HUDEP-2 (cell line): Measurements from ENCODE around the gene METTL16.
"Not testable (repeated sequence)": the region's sequence is repeated elsewhere in the genome, so short reads cannot be mapped to it uniquely, and the experiment has no call there.

Experiments
- DNase-seq, 76 experiments: peaks; one replicate each; lab custom pipeline; 2025; ENCODE audit not compliant: unreplicated experiment in 76 of 76; lab: John Stamatoyannopoulos, UW

The METTL16 gene

GRCh38 chr17:2511462-2512369 lies at the start of gene METTL16:
TSS of gene METTL16 (minus strand) at chr17:2511888. CDS start at chr17:2502331, 9,557 bp downstream.
- peak; percentile 66 to 99 (median 95) for DNase-seq

- DNase-seq, result no peak
Observed at GRCh38 chr17:2560658-2561057, 49.0 kb upstream of the METTL16 start.

GRCh38 chr17:2551928-2552327 lies 40.2 kb upstream of the METTL16 start:
- no peak for DNase-seq

GRCh38 chr17:2551493-2551892 lies 39.8 kb upstream of the METTL16 start:
- DNase-seq, result no peak

- no peak for DNase-seq
Observed at GRCh38 chr17:2549392-2550211, 37.9 kb upstream of the METTL16 start.

GRCh38 chr17:2548026-2548425 lies 36.3 kb upstream of the METTL16 start:
- not testable (repeated sequence) for DNase-seq

GRCh38 chr17:2547176-2547575 lies 35.5 kb upstream of the METTL16 start:
- DNase-seq, result peak in 2 of 76 experiments; percentile 4 to 9

GRCh38 chr17:2545393-2545792 lies 33.7 kb upstream of the METTL16 start:
- DNase-seq, result no peak

GRCh38 chr17:2542456-2542855 lies 30.8 kb upstream of the METTL16 start:
- no peak for DNase-seq

GRCh38 chr17:2542056-2542455 lies 30.4 kb upstream of the METTL16 start:
- no peak for DNase-seq

GRCh38 chr17:2537579-2537978 lies 25.9 kb upstream of the METTL16 start:
- DNase-seq, result peak in 7 of 76 experiments; percentile 1 to 48 (median 24)

GRCh38 chr17:2532146-2532720 lies 20.5 kb upstream of the METTL16 start:
- no peak for DNase-seq

- peak in 1 of 76 experiments; percentile 7 for DNase-seq
Observed at GRCh38 chr17:2531243-2531954, 19.7 kb upstream of the METTL16 start.

GRCh38 chr17:2521775-2522410 lies 10.2 kb upstream of the METTL16 start:
- DNase-seq, result not testable (repeated sequence)

GRCh38 chr17:2521257-2521656 lies 9.6 kb upstream of the METTL16 start:
- no peak for DNase-seq

- DNase-seq, result no peak
Observed at GRCh38 chr17:2517539-2517938, 5.9 kb upstream of the METTL16 start.

GRCh38 chr17:2511138-2511461 lies 588 bp downstream of the METTL16 start:
- DNase-seq, result no peak

GRCh38 chr17:2510559-2510958 lies 1.1 kb downstream of the METTL16 start:
- DNase-seq, result peak in 1 of 76 experiments; percentile 9

GRCh38 chr17:2508035-2508434 lies 3.7 kb downstream of the METTL16 start:
- no peak for DNase-seq

- DNase-seq, result not testable (repeated sequence)
Observed at GRCh38 chr17:2507015-2507414, 4.7 kb downstream of the METTL16 start.
